ENCODE data around the gene PASK. TPM values are rescaled to one million over a fixed set of nuclear protein-coding genes. Genes with fewer than 3 reads are reported as not detected.

Gene PASK
- total and polyA plus RNA-seq, 2 of the 4 experiments (the other 2 are of a cell fraction), result 4.1 TPM

- in situ Hi-C loops (cut with MboI; ENCODE audit: low sequenced_read_pairs), result no loop called here
- Histone ChIP-seq H2AFZ (replicated peaks; ENCODE audit: low read length, poor library complexity) (no peak overlapping the region), H3K4me3 (ENCODE audit: insufficient read depth, low read depth, low read length) (no peak overlapping the region), H3K14ac (replicated peaks; ENCODE audit: low read depth, low read length) (no peak overlapping the region), H3K18ac (ENCODE audit: low read depth, low read length) (no peak overlapping the region), H4K8ac (ENCODE audit: low read depth in 2 of 2, low read length in 2 of 2) (no peak overlapping the region), H2BK5ac (ENCODE audit: low read depth, low read length, poor library complexity, severe bottlenecking) (no peak overlapping the region), H2AK5ac (ENCODE audit: low read depth, low read length) (no peak overlapping the region), H3K4me1 (ENCODE audit: control insufficient read depth, insufficient read depth, low read length) (no peaks in the 10 kb centered on the region), H3K9ac (ENCODE audit: low read depth, low read length) (no peak overlapping the region), H3K23ac (ENCODE audit: low read depth, low read length) (no peak overlapping the region), H2BK120ac (ENCODE audit: low read depth, low read length) (no peak overlapping the region), H4K5ac (ENCODE audit: low read depth, low read length) (no peak overlapping the region), H3K27ac (ENCODE audit: insufficient read depth, low read length) (no peak overlapping the region), H2BK20ac (ENCODE audit: low read depth, low read length) (no peak overlapping the region), H3K4me2 (ENCODE audit: low read depth, low read length) (no peak overlapping the region), H2AK9ac (replicated peaks; ENCODE audit: low read depth, low read length, poor library complexity) (no peak overlapping the region), H4K20me1 (ENCODE audit: insufficient read depth, low read length) (no peaks in the 10 kb centered on the region; the same call in 1 of the 2 replicates), H3K36me3 (ENCODE audit: control insufficient read depth, insufficient read depth, low read length) (peaks cover 5% of the 10 kb centered on the region), H3K9me3 (ENCODE audit: control insufficient read depth, insufficient read depth, low read length) (no peaks in the 10 kb centered on the region), H3K56ac (ENCODE audit: extremely low read depth, insufficient read depth, low read length) (no peak overlapping the region), H4K91ac (ENCODE audit: insufficient read depth, low read depth, low read length) (no peak overlapping the region), H3K27me3 (ENCODE audit: control insufficient read depth, insufficient read depth, low read length) (peaks cover 9% of the 10 kb centered on the region), H2BK15ac (ENCODE audit: low read depth, low read length) (no peak overlapping the region), H3K79me1 (ENCODE audit: low read depth in 1 of 2, low read length in 2 of 2) (no peaks in the 10 kb centered on the region), H3K9me1 (ENCODE audit: insufficient read depth, low read length) (no peaks in the 10 kb centered on the region), H3K4ac (ENCODE audit: low read depth, low read length) (no peak overlapping the region)
- intact Hi-C loops (cut with micrococcal nuclease), result no loop called here
- no peak for ATAC-seq (ENCODE audit: low read depth)
- no peak for DNase-seq
- CTCF ChIA-PET, result no interaction called here
- WGBS, 2 experiments (ENCODE audit: extremely low coverage in 2 of 2, insufficient read length in 1 of 2), result no CpG with 5 or more reads among the region's 4 CpGs
- TF ChIP-seq RCOR1 (IDR thresholded peaks at IDR 0.05; ENCODE audit: insufficient replicate concordance, low read length), result no peak
- TF ChIP-seq SMC3 (IDR thresholded peaks at IDR 0.05; ENCODE audit: low read depth, low read length), result no peak
- TF ChIP-seq CEBPB (IDR thresholded peaks at IDR 0.05; ENCODE audit: low read depth, low read length), result no peak
- TF ChIP-seq RAD21 (IDR thresholded peaks at IDR 0.05; ENCODE audit: low read length), result no peak
- no peak for TF ChIP-seq NFE2L2 (IDR thresholded peaks at IDR 0.05; ENCODE audit: low read depth, low read length)
- TF ChIP-seq MAZ (IDR thresholded peaks at IDR 0.05; ENCODE audit: borderline replicate concordance, low read depth, low read length), result no peak
- no peak for TF ChIP-seq USF2 (IDR thresholded peaks at IDR 0.05; ENCODE audit: low read depth, low read length)
- TF ChIP-seq ELK1 (IDR thresholded peaks at IDR 0.05; ENCODE audit: borderline replicate concordance, low read depth, low read length), result no peak
- TF ChIP-seq CTCF (conservative IDR thresholded peaks at IDR 0.05; ENCODE audit: low read depth, low read length), result no peak
- no peak for TF ChIP-seq FOS (IDR thresholded peaks at IDR 0.05; ENCODE audit: low read depth, low read length)
- no peak for TF ChIP-seq RFX5 (IDR thresholded peaks at IDR 0.05; ENCODE audit: low read depth, low read length)
- no peak for TF ChIP-seq CHD1 (IDR thresholded peaks at IDR 0.05; ENCODE audit: low read depth, low read length)
- no peak for TF ChIP-seq MAFK (IDR thresholded peaks at IDR 0.05; ENCODE audit: low read depth, low read length)
- no peak for TF ChIP-seq BHLHE40 (IDR thresholded peaks at IDR 0.05; ENCODE audit: low read depth, low read length)
- no peak for TF ChIP-seq MXI1 (IDR thresholded peaks at IDR 0.05; ENCODE audit: borderline replicate concordance, low read depth, low read length)
- dilution Hi-C loops (cut with HindIII; ENCODE audit: low sequenced_read_pairs, unreplicated experiment), result no loop called here
- POLR2A ChIA-PET (ENCODE audit: unreplicated experiment), result no interaction called here
- BruUV-seq (replicated peaks), result no TSS peak
Observed at GRCh38 chr2:241187918-241188234, 38.6 kb upstream of the PASK start.

Data from IMR-90 (cell line).